CD14-positive monocyte (primary cell): Measurements from ENCODE around the gene KRTAP17-1. TPM values are rescaled to one million over a fixed set of nuclear protein-coding genes. Genes with fewer than 3 reads are reported as not detected.
A peak's percentile ranks its signal among the peaks of the same experiment; 100 is the strongest.

ENCODE experiments used
- DNase-seq, 3 donors: peaks; one replicate each; pipeline ENCODE4 v3.0.0-alpha.2; 2011 to 2022
- H2AFZ ChIP-seq: 2 replicates; pipeline ENCODE4 v1.6.0; 2012; ENCODE audit warnings: mild to moderate bottlenecking, low read depth, low read length, inconsistent platforms; ENCODE audit not compliant: insufficient read depth, poor library complexity, severe bottlenecking
- H3K27ac ChIP-seq, 2 donors: 1 replicate in 1 of 2; 2 replicates in 1 of 2; pipeline ENCODE4 v1.5.1; 2012 to 2013; ENCODE audit warnings: low read length in 2 of 2, control low read depth in 1 of 2, inconsistent platforms in 1 of 2, low read depth in 1 of 2, mild to moderate bottlenecking in 1 of 2
- H3K27me3 ChIP-seq, 2 donors: one replicate each; pipeline versions ENCODE4 v1.6.0 to v1.6.1; 2011 to 2013; ENCODE audit warnings: low read length in 2 of 2; ENCODE audit not compliant: control insufficient read depth in 2 of 2, insufficient read depth in 2 of 2
- H3K36me3 ChIP-seq, 2 donors: replicated peaks in 1 of 2; 1 replicate in 1 of 2; 2 replicates in 1 of 2; pipeline versions ENCODE4 v1.5.1 to v1.6.1; 2012 to 2013; ENCODE audit warnings: low read length in 2 of 2, control low read depth in 1 of 2, inconsistent platforms in 1 of 2, mild to moderate bottlenecking in 1 of 2; ENCODE audit not compliant: insufficient read depth in 2 of 2, control insufficient read depth in 1 of 2
- H3K4me1 ChIP-seq, 2 donors: 1 replicate in 1 of 2; 2 replicates in 1 of 2; pipeline versions ENCODE4 v1.5.1 to v1.6.1; 2012 to 2013; ENCODE audit warnings: low read length in 2 of 2, control low read depth in 1 of 2, inconsistent platforms in 1 of 2, mild to moderate bottlenecking in 1 of 2, moderate library complexity in 1 of 2; ENCODE audit not compliant: insufficient read depth in 2 of 2, control insufficient read depth in 1 of 2
- H3K4me2 ChIP-seq: replicated peaks from 2 replicates; pipeline ENCODE3; 2012; ENCODE audit warnings: low read length, moderate library complexity, mild to moderate bottlenecking; ENCODE audit not compliant: poor library complexity, severe bottlenecking; ENCODE audit errors: extremely low read depth
- H3K4me3 ChIP-seq, 3 experiments: fragments of 200-600 bp in 1 of 3; sonication (generic) in 1 of 3; replicated peaks in 1 of 3; 1 replicate in 2 of 3; 2 replicates in 1 of 3; pipeline ENCODE4 v1.5.1; 2011 to 2013; ENCODE audit warnings: low read length in 3 of 3, mild to moderate bottlenecking in 3 of 3, control low read depth in 2 of 3, low read depth in 2 of 3, inconsistent platforms in 1 of 3, moderate library complexity in 1 of 3
- H3K79me2 ChIP-seq: 2 replicates; pipeline ENCODE4 v1.6.0; 2012; ENCODE audit warnings: mild to moderate bottlenecking, control low read depth, inconsistent platforms, low read length, moderate library complexity; ENCODE audit not compliant: insufficient read depth
- H3K9ac ChIP-seq: 2 replicates; pipeline ENCODE4 v1.6.0; 2017; ENCODE audit warnings: low read length, mild to moderate bottlenecking; ENCODE audit not compliant: insufficient read depth, poor library complexity, severe bottlenecking
- H3K9me3 ChIP-seq, 2 donors: replicated peaks in 1 of 2; 1 replicate in 1 of 2; 2 replicates in 1 of 2; pipeline versions ENCODE4 v1.5.1 to v1.6.1; 2012 to 2013; ENCODE audit warnings: low read length in 2 of 2, control low read depth in 1 of 2; ENCODE audit not compliant: control insufficient read depth in 1 of 2, insufficient read depth in 1 of 2
- H4K20me1 ChIP-seq: 2 replicates; pipeline ENCODE4 v1.6.0; 2012; ENCODE audit warnings: mild to moderate bottlenecking, low read length, control low read depth, moderate library complexity; ENCODE audit not compliant: insufficient read depth
- H3K27ac Mint-ChIP-seq, 7 donors: one replicate each; pipeline ENCODE4 v1.8.0; 2020; ENCODE audit warnings: mild to moderate bottlenecking in 7 of 7, mixed read lengths in 7 of 7, moderate library complexity in 6 of 7, inconsistent platforms in 2 of 7
- H3K27me3 Mint-ChIP-seq, 3 donors: one replicate each; pipeline ENCODE4 v1.8.0; 2021 to 2022; ENCODE audit warnings: low read depth in 3 of 3, mild to moderate bottlenecking in 3 of 3, mixed read lengths in 3 of 3, moderate library complexity in 3 of 3, inconsistent platforms in 1 of 3
- H3K36me3 Mint-ChIP-seq, 2 donors: one replicate each; pipeline ENCODE4 v1.8.0; 2020; ENCODE audit warnings: mixed read lengths in 2 of 2, inconsistent platforms in 1 of 2, mild to moderate bottlenecking in 1 of 2
- H3K4me1 Mint-ChIP-seq: one replicate; pipeline ENCODE4 v1.8.0; 2020; ENCODE audit warnings: mild to moderate bottlenecking, mixed read lengths
- H3K4me3 Mint-ChIP-seq, 2 donors: one replicate each; pipeline ENCODE4 v1.8.0; 2020; ENCODE audit warnings: mild to moderate bottlenecking in 2 of 2, mixed read lengths in 2 of 2, moderate library complexity in 1 of 2
- H3K9me3 Mint-ChIP-seq, 7 donors: one replicate each; pipeline ENCODE4 v1.8.0; 2020 to 2022; ENCODE audit warnings: mixed read lengths in 7 of 7, mild to moderate bottlenecking in 6 of 7, moderate library complexity in 6 of 7, inconsistent platforms in 2 of 7
- WGBS: methylation state at CpG from one replicate; pipeline ENCODE4 v1.1.5; 2013; ENCODE audit warnings: missing lambda C conversion rate; ENCODE audit not compliant: insufficient coverage; 5-methylcytosine and 5-hydroxymethylcytosine counted together
- intact Hi-C, 2 donors: fragments of 100-400 bp; cut with micrococcal nuclease; formaldehyde crosslinking; loops; one replicate each; pipeline versions ENCODE4 v1.15.0 to v1.15.1; 2023
- polyA plus RNA-seq, 3 donors: library from polyadenylated mRNA; depleted of rRNA in 1 of 3; unstranded in 2 of 3; stranded (reverse) in 1 of 3; fragments of 300-500 nt in 2 of 3; fragments of >200 nt in 1 of 3; fragmentation: Illumina TruSeq in 2 of 3; gene quantifications; 1 replicate in 2 of 3; 2 replicates in 1 of 3; pipeline ENCODE4 v1.2.3, GENCODE V29; 2012 to 2021
- TF ChIP-seq, protein P1 (sequence below): fragments of 200-600 bp; IDR thresholded peaks from one replicate; pipeline ENCODE4 v1.8.0; 2022; ENCODE audit warnings: antibody characterized with exemption, mild to moderate bottlenecking

The KRTAP17-1 gene
- polyA plus RNA-seq, 3 donors = not detected

GRCh38 chr17:41360296-41360995, 44.9 kb upstream of the KRTAP17-1 start:
- peaks cover 1 to 9% (median 5%) of the 10 kb centered on the region in 3 donors for H3K27me3 Mint-ChIP-seq
- H3K4me1 Mint-ChIP-seq = no peaks in the 10 kb centered on the region
- WGBS = 83% methylated on average over 4 of the region's 5 CpGs

GRCh38 chr17:41354536-41354935, 39.0 kb upstream of the KRTAP17-1 start:
- H3K4me1 Mint-ChIP-seq = peaks cover 6% of the 10 kb centered on the region
- Histone ChIP-seq H3K4me3 (no peak overlapping the region), H2AFZ (no peak overlapping the region), H3K27me3 (peaks cover 0 to 5% of the 10 kb centered on the region in 2 donors), H3K36me3 (no peaks in the 10 kb centered on the region), H3K4me2 (no peak overlapping the region), H3K79me2 (no peaks in the 10 kb centered on the region), H3K9me3 (no peaks in the 10 kb centered on the region), H3K27ac (no peak overlapping the region), H4K20me1 (no peaks in the 10 kb centered on the region), H3K4me1 (peaks cover 0 to 5% of the 10 kb centered on the region in 2 donors), H3K9ac (no peak overlapping the region)
- H3K9me3 Mint-ChIP-seq = peaks cover 0 to 5% (median 0%) of the 10 kb centered on the region in 7 donors
- peaks cover 3 to 5% (median 3%) of the 10 kb centered on the region in 3 donors for H3K27me3 Mint-ChIP-seq
- DNase-seq = peak in 1 of 3 donors; percentile 8
- no peaks in the 10 kb centered on the region for H3K36me3 Mint-ChIP-seq
- H3K27ac Mint-ChIP-seq = no peak overlapping the region
- intact Hi-C loops = no loop called here
- TF ChIP-seq, protein P1, sequence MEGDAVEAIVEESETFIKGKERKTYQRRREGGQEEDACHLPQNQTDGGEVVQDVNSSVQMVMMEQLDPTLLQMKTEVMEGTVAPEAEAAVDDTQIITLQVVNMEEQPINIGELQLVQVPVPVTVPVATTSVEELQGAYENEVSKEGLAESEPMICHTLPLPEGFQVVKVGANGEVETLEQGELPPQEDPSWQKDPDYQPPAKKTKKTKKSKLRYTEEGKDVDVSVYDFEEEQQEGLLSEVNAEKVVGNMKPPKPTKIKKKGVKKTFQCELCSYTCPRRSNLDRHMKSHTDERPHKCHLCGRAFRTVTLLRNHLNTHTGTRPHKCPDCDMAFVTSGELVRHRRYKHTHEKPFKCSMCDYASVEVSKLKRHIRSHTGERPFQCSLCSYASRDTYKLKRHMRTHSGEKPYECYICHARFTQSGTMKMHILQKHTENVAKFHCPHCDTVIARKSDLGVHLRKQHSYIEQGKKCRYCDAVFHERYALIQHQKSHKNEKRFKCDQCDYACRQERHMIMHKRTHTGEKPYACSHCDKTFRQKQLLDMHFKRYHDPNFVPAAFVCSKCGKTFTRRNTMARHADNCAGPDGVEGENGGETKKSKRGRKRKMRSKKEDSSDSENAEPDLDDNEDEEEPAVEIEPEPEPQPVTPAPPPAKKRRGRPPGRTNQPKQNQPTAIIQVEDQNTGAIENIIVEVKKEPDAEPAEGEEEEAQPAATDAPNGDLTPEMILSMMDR = no peak
- no CpG with 5 or more reads among the region's 4 CpGs for WGBS
- H3K4me3 Mint-ChIP-seq = no peak overlapping the region

More at GRCh38 chr17:41360296-41360995, 44.9 kb upstream of the KRTAP17-1 start:
- H3K27me3 ChIP-seq = peaks cover 0 to 5% of the 10 kb centered on the region in 2 donors
- H3K4me1 ChIP-seq = no peaks in the 10 kb centered on the region
- no peak for DNase-seq
- no peak overlapping the region for H3K4me3 ChIP-seq
- intact Hi-C loops = no loop called here
- Mint-ChIP-seq H3K4me3 (no peak overlapping the region), H3K36me3 (no peaks in the 10 kb centered on the region), H3K27ac (peak overlapping the region in 1 of 7 donors; percentile 53), H3K9me3 (peaks cover 0 to 10% (median 7%) of the 10 kb centered on the region in 7 donors)
- no peaks in the 10 kb centered on the region for H4K20me1 ChIP-seq
- H3K9me3 ChIP-seq = no peaks in the 10 kb centered on the region
- no peak overlapping the region for H3K4me2 ChIP-seq
- no peak overlapping the region for H3K9ac ChIP-seq
- TF ChIP-seq, protein P1 = no peak
- no peak overlapping the region for H3K27ac ChIP-seq
- no peaks in the 10 kb centered on the region for H3K79me2 ChIP-seq
- no peaks in the 10 kb centered on the region for H3K36me3 ChIP-seq
- no peak overlapping the region for H2AFZ ChIP-seq
